Breast epithelium (tissue), 3 donors: ENCODE measurements around the gene CHCHD1.

Experiments
- POLR2A ChIP-seq: fragments of 450-650 bp; IDR thresholded peaks from one replicate; pipeline ENCODE4 v1.6.1; 2016; ENCODE audit warnings: antibody characterized with exemption, mild to moderate bottlenecking, moderate library complexity
- TF ChIP-seq, protein P1 (sequence below), 3 donors: fragments of 450-650 bp; IDR thresholded peaks; one replicate each; pipeline ENCODE4 v1.5.1; 2016 to 2017; ENCODE audit warnings: antibody characterized with exemption in 3 of 3, mild to moderate bottlenecking in 3 of 3, moderate library complexity in 3 of 3

DNA sequence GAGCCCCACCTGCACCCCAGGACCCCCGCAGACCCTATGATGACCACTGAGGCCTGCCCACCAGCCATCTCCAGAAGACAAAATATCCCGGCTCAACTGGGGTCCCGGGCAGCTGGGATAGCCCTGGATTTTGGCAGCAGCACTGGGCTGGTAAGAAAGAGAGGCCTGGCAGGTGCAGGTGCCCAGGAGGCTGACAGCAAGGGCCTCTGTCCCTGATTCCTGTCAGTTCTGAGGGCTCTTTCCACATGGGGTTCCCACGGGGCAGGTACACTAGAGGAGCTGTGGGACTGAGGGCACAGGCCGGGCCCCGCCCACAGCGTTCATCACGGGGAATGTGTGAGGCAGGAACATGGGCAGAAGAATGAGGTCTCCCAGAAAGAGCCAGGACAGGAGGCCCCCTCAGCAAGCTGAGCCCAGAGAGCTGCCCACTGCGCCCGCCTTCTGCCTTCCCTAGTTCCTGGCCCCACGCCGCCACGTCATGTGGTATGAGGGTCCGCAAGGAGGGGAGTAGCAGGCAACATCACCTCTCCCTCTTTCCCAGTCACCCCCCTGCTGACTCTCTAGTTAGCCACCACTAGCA, 42.4 kb downstream of the CHCHD1 start:
- TF ChIP-seq, protein P1, sequence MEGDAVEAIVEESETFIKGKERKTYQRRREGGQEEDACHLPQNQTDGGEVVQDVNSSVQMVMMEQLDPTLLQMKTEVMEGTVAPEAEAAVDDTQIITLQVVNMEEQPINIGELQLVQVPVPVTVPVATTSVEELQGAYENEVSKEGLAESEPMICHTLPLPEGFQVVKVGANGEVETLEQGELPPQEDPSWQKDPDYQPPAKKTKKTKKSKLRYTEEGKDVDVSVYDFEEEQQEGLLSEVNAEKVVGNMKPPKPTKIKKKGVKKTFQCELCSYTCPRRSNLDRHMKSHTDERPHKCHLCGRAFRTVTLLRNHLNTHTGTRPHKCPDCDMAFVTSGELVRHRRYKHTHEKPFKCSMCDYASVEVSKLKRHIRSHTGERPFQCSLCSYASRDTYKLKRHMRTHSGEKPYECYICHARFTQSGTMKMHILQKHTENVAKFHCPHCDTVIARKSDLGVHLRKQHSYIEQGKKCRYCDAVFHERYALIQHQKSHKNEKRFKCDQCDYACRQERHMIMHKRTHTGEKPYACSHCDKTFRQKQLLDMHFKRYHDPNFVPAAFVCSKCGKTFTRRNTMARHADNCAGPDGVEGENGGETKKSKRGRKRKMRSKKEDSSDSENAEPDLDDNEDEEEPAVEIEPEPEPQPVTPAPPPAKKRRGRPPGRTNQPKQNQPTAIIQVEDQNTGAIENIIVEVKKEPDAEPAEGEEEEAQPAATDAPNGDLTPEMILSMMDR (IDR thresholded peaks at IDR 0.05), result no peak
- no peak for TF ChIP-seq POLR2A
